Ishikawa (cell line): ENCODE measurements around the gene LIF.

Experiments
- TAF1 ChIP-seq: IDR thresholded peaks from 2 replicates; pipeline ENCODE4 v1.6.1; 2012; ENCODE audit warnings: low read depth, mild to moderate bottlenecking
- ZBTB7A ChIP-seq: IDR thresholded peaks from 2 replicates; pipeline ENCODE4 v1.6.1; 2012; ENCODE audit warnings: low read depth

GRCh38 chr22:30208631-30209603 is 37.6 kb downstream of the LIF start:
- TF ChIP-seq ZBTB7A (no peak), TAF1 (no peak)
